ENCODE results near the gene BCL11B.

DNA sequence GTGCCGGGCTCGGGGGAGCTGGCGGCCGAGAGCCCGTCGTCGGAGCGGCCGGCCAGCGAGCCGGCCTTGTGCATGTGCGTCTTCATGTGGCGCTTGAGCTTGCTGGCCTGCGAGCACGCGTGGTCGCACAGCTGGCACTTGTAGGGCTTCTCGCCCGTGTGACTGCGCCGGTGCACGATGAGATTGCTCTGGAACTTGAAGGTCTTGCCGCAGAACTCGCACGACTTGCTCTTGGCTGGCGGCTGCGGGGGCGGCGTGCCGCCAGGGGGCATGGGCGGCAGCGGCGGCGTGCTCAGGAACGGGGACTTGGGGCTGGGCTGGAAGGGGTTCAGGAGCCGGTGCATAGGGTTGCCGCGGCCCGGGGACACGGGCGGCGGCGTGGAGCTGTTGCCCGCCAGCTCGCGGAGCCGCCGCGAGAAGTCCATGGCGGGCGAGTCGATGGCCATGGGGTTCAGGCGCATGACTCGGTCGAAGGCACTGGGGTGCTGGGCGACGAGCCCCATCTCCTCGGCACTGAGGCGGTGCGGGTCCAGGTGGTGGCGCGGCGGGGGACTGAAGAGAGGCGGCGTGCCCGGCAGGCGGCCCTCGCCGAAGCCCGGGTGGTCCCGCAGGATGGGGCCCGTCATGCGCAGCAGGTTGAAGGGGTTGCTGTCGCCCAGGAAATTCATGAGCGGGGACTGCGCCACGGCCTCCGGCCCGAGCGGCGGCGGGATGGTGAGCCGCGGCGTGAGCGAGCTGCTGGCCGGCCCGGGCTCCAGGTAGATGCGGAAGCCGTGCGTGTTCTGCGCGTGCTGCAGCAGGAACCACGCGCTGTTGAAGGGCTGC is 96.5 kb downstream of the BCL11B start:
- TF ChIP-seq EP300 (IDR thresholded peaks at IDR 0.05) = no peak
- no peak for TF ChIP-seq CTCF (IDR thresholded peaks at IDR 0.05)
- no peak for TF ChIP-seq POLR2A (IDR thresholded peaks at IDR 0.05)

All from tibial nerve (tissue), 4 donors.